Measurements from ENCODE around the gene ARIH1. TPM values are rescaled to one million over a fixed set of nuclear protein-coding genes. Genes with fewer than 3 reads are reported as not detected.

ARIH1 gene
- total and polyA plus RNA-seq, 2 donors (not counting 1 experiment from before 2014, with no cell fraction given), result 27.9 to 199 TPM

GRCh38 chr15:72493220-72493619 lies 19.1 kb downstream of the ARIH1 start:
- Mint-ChIP-seq H3K4me3 (no peak overlapping the region), H3K27me3 (no peaks in the 10 kb centered on the region), H3K27ac (no peak overlapping the region), H3K9me3 (ENCODE audit: insufficient read depth) (no peaks in the 10 kb centered on the region), H3K4me1 (peaks cover 61% of the 10 kb centered on the region)
- H3K79me2 ChIP-seq (ENCODE audit: control insufficient read depth, insufficient read depth, low read length), result peaks cover 98% of the 10 kb centered on the region
- H2AFZ ChIP-seq (ENCODE audit: insufficient read depth, low read depth, low read length, poor library complexity, severe bottlenecking), result no peak overlapping the region
- H4K20me1 ChIP-seq (ENCODE audit: control insufficient read depth, insufficient read depth, low read length, poor library complexity, severe bottlenecking), result peaks cover 95% of the 10 kb centered on the region
- intact Hi-C loops (cut with micrococcal nuclease), result no loop called here
- WGBS (ENCODE audit: insufficient coverage), result no CpG with 5 or more reads among the region's 2 CpGs
- peaks cover 3 to 11% of the 10 kb centered on the region in 2 donors for H3K4me1 ChIP-seq (ENCODE audit: control insufficient read depth in 2 of 2, insufficient read depth in 2 of 2, low read length in 2 of 2)
- H3K9me3 ChIP-seq (ENCODE audit: control extremely low read depth in 1 of 3, control insufficient read depth in 2 of 3, insufficient read depth in 1 of 3, low read length in 2 of 3), result no peaks in the 10 kb centered on the region
- H3K4me3 ChIP-seq (ENCODE audit: control extremely low read depth in 1 of 5, extremely low read depth in 1 of 5, insufficient read depth in 1 of 5, low read depth in 2 of 5, low read length in 4 of 5), result no peak overlapping the region
- H3K36me3 ChIP-seq (replicated peaks in 1 of 2; ENCODE audit: control extremely low read depth in 1 of 2, control insufficient read depth in 1 of 2, extremely low read depth in 1 of 2, insufficient read depth in 2 of 2, low read length in 1 of 2), result peaks cover 0 to 4% of the 10 kb centered on the region in 2 experiments
- no peak overlapping the region for H3K9ac ChIP-seq (ENCODE audit: low read length)
- TF ChIP-seq CTCF (IDR thresholded peaks at IDR 0.05), result no peak
- H3K4me2 ChIP-seq (replicated peaks; ENCODE audit: low read depth, low read length, poor library complexity, severe bottlenecking), result no peak overlapping the region
- DNase-seq, result no peak
- POLR2A ChIA-PET, result no interaction called here
- H3K27me3 ChIP-seq (replicated peaks in 1 of 4; ENCODE audit: control extremely low read depth in 1 of 4, control insufficient read depth in 3 of 4, insufficient read depth in 4 of 4, low read length in 3 of 4), result no peaks in the 10 kb centered on the region
- CTCF ChIA-PET, result interaction anchor here (0.6 to 1.3 kb wide), 2 partner anchors 69 to 133 kb away, joined by 3 to 6 read pairs; no protein-coding TSS in a partner anchor
- ATAC-seq (ENCODE audit: low read depth), result no peak
- H3K27ac ChIP-seq (ENCODE audit: low read length in 2 of 2), result no peak overlapping the region

- no CpG with 5 or more reads among the region's 3 CpGs for WGBS (ENCODE audit: insufficient coverage)
- peaks cover 92% of the 10 kb centered on the region for H4K20me1 ChIP-seq (ENCODE audit: control insufficient read depth, insufficient read depth, low read length, poor library complexity, severe bottlenecking)
Observed at GRCh38 chr15:72495007-72495406, 20.9 kb downstream of the ARIH1 start.

More at GRCh38 chr15:72495007-72495406, 20.9 kb downstream of the ARIH1 start:
- H3K79me2 ChIP-seq (ENCODE audit: control insufficient read depth, insufficient read depth, low read length), result peaks cover 95% of the 10 kb centered on the region
- Mint-ChIP-seq H3K9me3 (ENCODE audit: insufficient read depth) (no peaks in the 10 kb centered on the region), H3K27ac (no peak overlapping the region), H3K4me1 (peaks cover 53% of the 10 kb centered on the region), H3K27me3 (no peaks in the 10 kb centered on the region), H3K4me3 (no peak overlapping the region)
- H2AFZ ChIP-seq (ENCODE audit: insufficient read depth, low read depth, low read length, poor library complexity, severe bottlenecking), result no peak overlapping the region
- H3K36me3 ChIP-seq (replicated peaks in 1 of 2; ENCODE audit: control extremely low read depth in 1 of 2, control insufficient read depth in 1 of 2, extremely low read depth in 1 of 2, insufficient read depth in 2 of 2, low read length in 1 of 2), result peaks cover 0 to 6% of the 10 kb centered on the region in 2 experiments
- POLR2A ChIA-PET, result no interaction called here
- no peaks in the 10 kb centered on the region for H3K27me3 ChIP-seq (replicated peaks in 1 of 4; ENCODE audit: control extremely low read depth in 1 of 4, control insufficient read depth in 3 of 4, insufficient read depth in 4 of 4, low read length in 3 of 4)
- ATAC-seq (ENCODE audit: low read depth) (no peak), DNase-seq (no peak)
- peaks cover 3 to 11% of the 10 kb centered on the region in 2 donors for H3K4me1 ChIP-seq (ENCODE audit: control insufficient read depth in 2 of 2, insufficient read depth in 2 of 2, low read length in 2 of 2)
- H3K9me3 ChIP-seq (ENCODE audit: control extremely low read depth in 1 of 3, control insufficient read depth in 2 of 3, insufficient read depth in 1 of 3, low read length in 2 of 3), result no peaks in the 10 kb centered on the region
- H3K9ac ChIP-seq (ENCODE audit: low read length), result no peak overlapping the region
- intact Hi-C loops (cut with micrococcal nuclease), result no loop called here
- H3K4me3 ChIP-seq (ENCODE audit: control extremely low read depth in 1 of 5, extremely low read depth in 1 of 5, insufficient read depth in 1 of 5, low read depth in 2 of 5, low read length in 4 of 5), result no peak overlapping the region
- CTCF ChIA-PET, result interaction anchor here (0.9 to 1.8 kb wide), 2 partner anchors 13 to 33 kb away, joined by 4 read pairs; no protein-coding TSS in a partner anchor
- no peak overlapping the region for H3K27ac ChIP-seq (ENCODE audit: low read length in 2 of 2)
- H3K4me2 ChIP-seq (replicated peaks; ENCODE audit: low read depth, low read length, poor library complexity, severe bottlenecking), result no peak overlapping the region
- TF ChIP-seq CTCF (IDR thresholded peaks at IDR 0.05), result no peak
- TF ChIP-seq EZH2 (IDR thresholded peaks at IDR 0.05; ENCODE audit: borderline replicate concordance, insufficient read depth, low read depth, low read length, poor library complexity, severe bottlenecking), result no peak

All from B cell (primary cell).